HG03565 (cell line): ENCODE results near the gene OR5M8.

Experiments
- ATAC-seq: cut with Tn5 transposase; IDR thresholded peaks from one replicate; pipeline ENCODE4 v1.9.1; 2021; ENCODE audit warnings: mild to moderate bottlenecking, moderate library complexity; ENCODE audit not compliant: unreplicated experiment

OR5M8 gene

DNA sequence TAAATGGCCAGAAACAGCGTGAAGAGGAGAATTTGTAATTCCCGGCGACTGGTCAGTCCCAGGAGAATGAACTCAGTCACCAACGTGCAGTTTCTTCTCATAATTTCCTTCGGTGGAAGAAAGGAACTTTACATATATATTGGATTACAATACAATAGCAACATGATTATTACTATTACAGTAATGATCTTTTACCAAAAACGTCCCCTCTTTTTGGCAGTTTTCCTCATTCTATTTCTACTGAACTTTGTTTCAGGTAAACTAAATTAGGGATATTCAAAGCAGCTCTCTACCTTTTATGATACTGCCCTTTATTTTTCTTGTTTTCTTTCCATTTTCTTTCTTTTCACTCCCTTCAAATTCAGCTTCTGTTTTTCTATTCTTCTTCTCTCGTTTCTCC, at the start of gene OR5M8:
TSS of gene OR5M8 (minus strand) at position 101 of the 400 bp plus-strand sequence. CDS start at position 101, 0 bp downstream.
- no peak for ATAC-seq

DNA sequence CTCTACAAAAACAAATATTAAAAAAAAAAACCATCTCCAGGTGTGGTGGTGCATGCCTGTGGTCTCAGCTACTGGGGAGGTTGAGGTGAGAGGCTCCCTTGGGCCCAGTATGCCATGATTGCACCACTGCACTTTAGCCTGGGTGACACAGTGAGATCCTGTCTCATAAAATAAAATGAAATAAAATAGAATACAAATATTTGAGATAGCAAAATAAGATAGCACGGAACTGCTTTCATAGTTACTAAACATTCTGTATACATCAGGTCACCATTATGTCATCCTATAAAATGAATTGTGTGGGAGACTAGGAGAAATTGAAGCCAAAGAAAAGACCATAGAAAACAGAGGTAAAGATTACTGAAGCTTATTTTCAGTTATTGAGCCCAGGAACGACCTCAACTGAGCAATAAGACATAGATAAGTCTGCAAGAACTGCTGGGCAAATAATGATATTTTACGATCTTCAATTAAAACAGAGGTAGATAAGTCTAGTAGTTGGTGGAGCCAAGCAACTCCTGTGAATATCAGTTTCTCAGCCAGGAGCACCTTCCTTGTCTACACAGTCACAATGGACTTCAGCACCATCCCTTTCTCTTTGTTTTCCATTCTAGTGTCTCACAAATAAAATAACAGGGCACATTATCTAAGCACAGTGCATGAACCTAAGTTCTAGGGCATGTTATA, 42.0 kb upstream of the OR5M8 start:
- ATAC-seq = no peak

DNA sequence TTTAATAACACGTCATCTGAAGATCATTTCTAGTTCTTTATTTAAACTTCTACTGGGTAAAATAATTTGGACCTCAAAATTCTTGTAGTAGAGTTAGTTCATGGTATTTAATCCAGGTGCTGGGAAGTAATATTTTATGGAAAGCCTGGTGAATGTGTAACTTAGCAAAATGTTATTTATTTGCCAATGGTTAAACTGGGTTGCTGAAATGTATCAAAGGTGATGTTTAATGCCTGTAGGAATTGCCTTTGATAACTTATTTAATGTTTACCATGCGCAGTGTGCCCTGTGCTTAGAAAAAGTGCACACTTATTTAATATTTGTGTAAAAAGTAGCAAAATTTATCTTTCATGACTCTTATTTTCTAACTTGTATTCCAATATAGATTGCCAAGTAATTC, 40.7 kb upstream of the OR5M8 start:
- ATAC-seq = no peak

DNA sequence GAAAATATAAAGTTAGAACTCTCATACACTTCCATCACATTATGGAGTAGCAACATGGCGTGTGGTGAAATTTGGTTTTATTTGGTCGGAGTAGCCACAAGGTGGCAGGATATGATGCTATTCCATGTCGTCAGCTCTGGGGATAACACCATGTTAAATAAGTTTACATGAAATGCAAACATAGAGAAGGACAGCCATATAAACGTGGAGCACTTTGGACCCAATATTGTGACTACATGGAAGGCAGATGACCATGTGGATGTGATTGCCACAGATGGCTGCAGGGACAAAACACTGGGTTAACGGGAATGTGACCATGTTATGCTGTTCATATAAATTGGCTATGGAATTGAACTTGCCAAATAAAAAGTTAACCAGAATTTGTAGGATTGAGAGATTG, 30.8 kb upstream of the OR5M8 start:
- ATAC-seq = no peak

DNA sequence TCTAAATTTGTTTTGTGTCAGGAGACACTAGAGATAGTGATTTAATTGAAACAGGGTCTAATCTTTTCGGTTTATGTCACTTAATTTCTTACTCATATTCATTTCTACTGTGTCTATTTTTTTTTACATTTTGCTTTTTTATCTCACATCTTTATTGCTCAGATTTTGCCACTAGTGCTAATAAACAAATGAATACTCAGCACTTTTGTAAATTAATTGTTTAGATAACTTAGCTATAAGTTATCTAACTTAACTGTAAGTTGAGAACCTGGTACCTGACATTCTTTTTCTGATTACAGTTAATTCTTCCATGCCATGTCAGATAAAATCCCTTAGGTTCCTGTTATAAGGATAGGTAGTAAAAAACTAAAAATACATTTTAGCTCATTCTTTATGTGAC, 22.1 kb upstream of the OR5M8 start:
- no peak for ATAC-seq

DNA sequence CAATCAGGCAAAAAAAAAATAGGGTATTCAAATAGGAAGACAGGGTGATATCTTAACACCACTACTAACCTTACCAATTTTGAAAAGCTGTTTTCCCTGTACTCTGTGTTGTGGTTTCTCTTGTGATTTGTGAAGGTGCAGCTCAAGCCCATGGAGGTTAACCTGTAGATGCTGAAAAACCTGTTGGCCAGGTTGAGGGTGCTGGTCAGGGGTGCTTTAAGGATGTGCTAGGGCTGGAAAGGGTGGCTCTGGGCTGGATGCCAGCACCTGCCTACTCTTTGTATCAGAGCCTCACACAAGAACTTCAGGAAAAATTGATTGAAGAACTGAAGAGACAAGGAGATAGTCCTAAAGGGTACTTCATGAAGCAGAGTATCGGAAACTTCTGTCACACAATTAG, 18.3 kb upstream of the OR5M8 start:
- no peak for ATAC-seq

DNA sequence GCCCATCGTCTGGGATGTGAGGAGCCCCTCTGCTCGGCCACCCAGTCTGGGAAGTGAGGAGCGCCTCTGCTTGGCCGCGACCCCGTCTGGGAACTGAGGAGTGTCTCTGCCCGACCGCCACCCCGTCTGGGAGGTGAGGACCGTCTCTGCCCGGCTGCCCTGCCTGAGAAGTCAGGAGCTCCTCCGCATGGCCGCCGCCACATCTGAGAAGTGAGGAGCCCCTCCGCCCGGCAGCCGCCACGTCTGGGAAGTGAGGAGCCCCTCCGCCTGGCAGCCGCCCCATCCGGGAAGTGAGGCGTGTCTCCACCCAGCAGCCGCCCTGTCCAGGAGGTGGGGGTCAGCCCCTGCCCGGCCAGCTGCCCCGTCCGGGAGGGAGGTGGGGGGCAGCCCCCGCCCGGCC, 5.8 kb upstream of the OR5M8 start:
- ATAC-seq = no peak

DNA sequence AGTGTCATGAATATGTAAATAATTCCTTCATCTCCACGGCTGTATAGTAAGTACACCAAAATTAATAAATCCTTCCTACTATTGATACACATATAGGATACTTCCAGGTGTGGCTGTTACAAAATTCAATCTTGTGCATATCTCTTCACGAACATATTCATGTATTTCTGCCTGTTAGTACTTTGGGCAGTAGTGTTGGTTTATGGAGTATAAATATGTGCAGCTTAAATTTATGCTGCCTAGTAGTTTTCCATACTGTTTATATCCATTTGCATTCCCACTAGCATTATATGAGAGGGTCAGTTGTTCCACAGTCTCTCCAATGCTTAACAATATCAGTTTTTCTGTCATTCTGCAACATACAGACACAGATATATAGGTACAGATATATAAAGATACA, 3.9 kb upstream of the OR5M8 start:
- no peak for ATAC-seq

DNA sequence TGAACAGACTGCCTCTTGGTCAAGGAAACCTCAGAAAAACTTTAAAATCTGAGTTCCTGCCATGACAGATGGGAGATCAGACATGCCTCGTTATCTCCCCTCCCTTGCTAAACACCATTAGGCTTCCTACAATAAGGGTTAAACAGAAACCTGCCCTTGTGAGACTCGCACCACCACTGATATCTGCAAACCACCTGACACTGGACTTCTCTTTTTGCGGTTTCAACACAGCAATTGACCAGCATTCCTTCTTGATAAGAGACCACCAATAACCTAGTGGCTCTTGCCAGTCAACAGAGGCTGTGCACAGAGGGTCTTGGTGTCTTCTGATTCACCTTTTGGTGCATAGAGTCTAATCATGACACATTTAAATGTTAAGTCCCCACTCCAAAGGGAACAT, 4.4 kb downstream of the OR5M8 start:
- ATAC-seq = no peak

DNA sequence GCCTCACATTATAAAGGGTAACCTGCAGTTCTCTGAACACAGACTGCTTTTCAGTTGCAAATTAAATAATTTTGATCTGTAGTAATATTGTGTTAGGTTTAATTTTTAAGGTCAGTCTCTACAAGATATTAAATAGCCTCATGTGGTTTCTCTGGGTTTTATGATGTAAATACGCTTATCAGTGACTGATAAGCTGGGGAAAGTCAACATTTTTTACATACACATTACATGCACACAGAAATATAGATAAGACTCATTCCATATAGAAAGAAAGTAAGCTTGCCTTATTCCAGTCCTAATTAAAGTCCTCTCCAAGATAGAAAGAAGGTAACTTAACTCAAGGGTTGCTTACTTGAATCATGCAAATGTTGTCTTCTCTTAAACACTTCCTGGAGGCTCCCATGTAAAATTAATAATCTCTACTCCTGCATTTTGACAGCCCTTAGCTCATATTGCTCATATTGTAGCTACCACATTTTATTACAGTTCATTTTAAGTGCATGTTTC, 16.4 kb downstream of the OR5M8 start:
- no peak for ATAC-seq

DNA sequence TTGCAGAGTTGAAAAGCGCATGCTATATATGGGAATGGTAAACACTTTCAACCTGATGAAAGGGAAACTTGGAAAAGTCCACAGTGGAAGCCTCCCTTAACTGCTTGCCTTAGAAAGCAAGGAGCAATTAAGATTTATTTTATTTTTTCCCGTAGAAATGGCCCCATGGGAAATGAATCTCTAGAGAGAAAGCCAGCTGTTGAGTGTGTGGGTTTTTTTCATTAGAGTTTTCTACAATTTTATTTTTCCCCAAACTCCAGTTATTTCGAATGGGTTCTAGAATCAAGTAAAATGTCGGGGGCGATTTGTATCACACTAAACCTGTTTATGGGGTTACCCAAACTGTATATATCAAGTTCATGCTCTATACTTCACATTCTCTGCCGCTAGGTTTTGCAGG, 17.9 kb downstream of the OR5M8 start, which contains the start of gene OR5M3:
TSS of gene OR5M3 (minus strand) at position 101 of the 400 bp plus-strand sequence. CDS start 2,855 bp downstream, outside the sequence.
- ATAC-seq = no peak

DNA sequence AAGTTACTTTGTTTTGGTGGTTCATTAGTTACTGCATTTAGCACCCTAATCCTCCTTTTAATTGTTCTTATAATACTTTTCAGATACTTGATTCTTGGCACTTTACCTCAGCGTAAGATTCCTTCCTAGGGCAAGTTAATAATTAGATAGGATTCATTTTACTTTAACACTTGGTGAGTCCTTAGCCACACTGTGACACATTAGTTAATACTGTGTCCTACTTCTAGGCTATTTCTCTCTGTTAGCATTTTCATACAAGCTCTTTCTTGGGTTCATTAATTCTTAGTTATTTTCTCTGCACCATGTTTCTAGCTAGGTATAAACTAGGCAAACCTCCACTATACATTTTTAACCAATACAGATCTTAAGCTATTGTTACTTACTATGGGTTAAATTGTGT, 34.1 kb downstream of the OR5M8 start:
- no peak for ATAC-seq

DNA sequence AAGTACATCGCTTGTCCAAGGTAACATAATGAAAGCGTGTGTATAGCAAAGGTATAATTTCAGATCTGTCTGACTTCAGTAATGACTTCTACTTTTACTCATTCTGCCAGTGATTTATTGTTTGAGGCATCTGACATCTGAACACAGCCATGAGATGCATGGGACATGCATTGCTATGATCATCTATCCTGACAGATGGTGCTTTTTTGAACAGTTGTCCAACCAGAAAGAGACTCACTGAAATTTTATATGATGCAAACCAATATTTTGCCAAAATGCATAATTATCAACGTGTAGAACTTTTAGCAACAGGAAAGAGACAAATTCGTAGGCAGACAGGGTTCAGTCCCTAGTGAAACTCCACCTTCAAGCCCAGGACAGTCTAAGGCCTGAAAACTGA, 37.6 kb downstream of the OR5M8 start:
- ATAC-seq = no peak
